ENCODE data around the gene HTR2C.

Gene HTR2C

DNA sequence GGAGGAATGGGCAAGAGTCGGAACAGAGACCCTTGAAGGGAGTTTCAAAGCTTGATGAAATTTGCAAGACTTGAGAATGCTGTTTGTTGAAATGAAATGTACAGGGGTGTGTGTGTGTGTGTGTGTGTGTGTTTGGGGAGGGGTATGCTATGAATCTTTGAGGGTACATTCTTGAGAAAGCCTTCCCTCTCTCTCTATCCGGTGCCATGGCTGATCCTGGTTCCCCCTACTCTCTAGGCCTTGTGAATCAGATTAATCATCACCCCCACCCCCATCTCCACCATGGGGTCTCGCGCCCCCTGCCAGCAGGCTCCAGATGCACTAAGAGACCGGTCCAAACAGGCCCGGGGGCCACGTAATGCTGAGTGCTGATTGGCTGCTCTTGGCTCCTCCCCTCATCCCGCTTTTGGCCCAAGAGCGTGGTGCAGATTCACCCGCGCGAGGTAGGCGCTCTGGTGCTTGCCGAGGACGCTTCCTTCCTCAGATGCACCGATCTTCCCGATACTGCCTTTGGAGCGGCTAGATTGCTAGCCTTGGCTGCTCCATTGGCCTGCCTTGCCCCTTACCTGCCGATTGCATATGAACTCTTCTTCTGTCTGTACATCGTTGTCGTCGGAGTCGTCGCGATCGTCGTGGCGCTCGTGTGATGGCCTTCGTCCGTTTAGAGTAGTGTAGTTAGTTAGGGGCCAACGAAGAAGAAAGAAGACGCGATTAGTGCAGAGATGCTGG lies at the start of gene HTR2C:
Gene HTR2C, plus strand, starts transcription at position 441 of the 729 bp plus-strand sequence. CDS start 142,851 bp downstream, outside the sequence.
- H3K36me3 ChIP-seq (ENCODE audit: control insufficient read depth in 1 of 2, insufficient read depth in 2 of 2, low read length in 2 of 2): no peaks in the 10 kb centered on the region
- H3K4me3 ChIP-seq (ENCODE audit: low read depth in 1 of 2, low read length in 2 of 2): peak within 1 kb of the TSS in 1 of 2 donors; percentile 38
- peaks cover 9% of the 10 kb centered on the region for H3K27me3 ChIP-seq (ENCODE audit: low read depth, low read length)
- no peak within 1 kb of the TSS for H3K27ac ChIP-seq (ENCODE audit: low read length)
- peaks cover 0 to 26% of the 10 kb centered on the region in 2 donors for H3K4me1 ChIP-seq (ENCODE audit: control insufficient read depth in 1 of 2, insufficient read depth in 2 of 2, low read length in 2 of 2)
- no peaks in the 10 kb centered on the region for H3K9me3 ChIP-seq (ENCODE audit: control insufficient read depth in 1 of 2, low read length in 2 of 2)

DNA sequence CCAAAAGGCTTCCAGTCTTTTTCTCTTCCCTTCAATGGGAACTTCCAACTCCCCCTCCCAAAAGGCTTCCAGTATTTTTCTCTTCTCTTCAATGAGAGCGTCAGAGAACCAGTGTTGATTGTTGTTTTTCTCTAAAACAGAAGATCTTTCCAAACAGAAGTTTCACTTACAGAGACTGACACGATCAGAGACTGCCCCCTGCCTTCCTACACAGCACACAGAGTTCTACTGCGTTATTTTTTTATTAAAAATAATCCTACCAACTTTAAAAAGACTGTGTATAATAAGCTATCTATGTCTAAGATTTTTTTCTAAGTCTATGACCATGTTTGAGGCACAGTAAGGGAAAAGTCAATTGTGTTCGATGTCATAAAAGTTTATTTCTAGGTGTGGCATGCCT lies 3.5 kb upstream of the HTR2C start:
- H3K36me3 ChIP-seq (ENCODE audit: control insufficient read depth in 1 of 2, insufficient read depth in 2 of 2, low read length in 2 of 2): no peaks in the 10 kb centered on the region
- peaks cover 0 to 26% of the 10 kb centered on the region in 2 donors for H3K4me1 ChIP-seq (ENCODE audit: control insufficient read depth in 1 of 2, insufficient read depth in 2 of 2, low read length in 2 of 2)
- peaks cover 9% of the 10 kb centered on the region for H3K27me3 ChIP-seq (ENCODE audit: low read depth, low read length)
- H3K27ac ChIP-seq (ENCODE audit: low read length): no peak overlapping the region
- H3K9me3 ChIP-seq (ENCODE audit: control insufficient read depth in 1 of 2, low read length in 2 of 2): no peaks in the 10 kb centered on the region
- H3K4me3 ChIP-seq (ENCODE audit: low read depth in 1 of 2, low read length in 2 of 2): no peak overlapping the region

DNA sequence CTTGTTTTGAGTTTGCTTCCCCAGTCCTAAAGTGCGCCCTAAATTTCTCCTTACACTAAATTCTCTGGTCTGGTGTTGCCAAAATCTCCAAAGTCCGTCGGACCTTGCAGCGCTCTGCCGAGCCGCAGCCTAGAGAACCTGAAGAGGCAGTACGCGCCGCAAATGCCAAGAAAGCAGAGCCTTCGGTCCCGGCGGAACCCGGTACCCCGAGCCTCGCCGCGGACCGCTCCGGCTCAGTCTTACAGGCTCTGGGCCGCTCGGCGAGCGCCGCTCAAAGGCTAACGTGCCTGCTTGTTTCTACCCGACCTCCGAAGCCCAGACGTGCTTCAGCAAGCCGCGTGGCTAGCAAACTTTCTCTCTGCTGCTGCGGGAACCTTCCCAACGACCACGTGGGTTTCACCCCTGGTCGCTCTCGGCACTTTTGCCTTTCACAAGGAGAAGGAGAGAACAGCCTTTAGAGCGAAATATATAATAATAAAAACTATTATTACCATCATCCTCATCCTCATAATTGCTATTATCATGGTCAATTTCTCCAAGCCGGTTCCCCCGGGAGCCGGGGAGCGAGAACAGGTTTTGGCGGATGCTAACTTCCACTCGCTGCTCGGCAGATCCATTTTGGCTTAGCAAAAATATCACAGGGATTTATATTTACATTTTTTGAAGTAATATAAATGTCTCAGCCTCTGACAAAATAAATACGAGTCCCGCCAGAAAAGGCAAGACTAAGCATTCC lies 2.2 kb upstream of the HTR2C start:
- Histone ChIP-seq H3K27me3 (ENCODE audit: low read depth, low read length) (peaks cover 9% of the 10 kb centered on the region), H3K4me3 (ENCODE audit: low read depth in 1 of 2, low read length in 2 of 2) (peak overlapping the region in 1 of 2 donors; percentile 40), H3K9me3 (ENCODE audit: control insufficient read depth in 1 of 2, low read length in 2 of 2) (no peaks in the 10 kb centered on the region), H3K4me1 (ENCODE audit: control insufficient read depth in 1 of 2, insufficient read depth in 2 of 2, low read length in 2 of 2) (peaks cover 0 to 26% of the 10 kb centered on the region in 2 donors), H3K36me3 (ENCODE audit: control insufficient read depth in 1 of 2, insufficient read depth in 2 of 2, low read length in 2 of 2) (no peaks in the 10 kb centered on the region), H3K27ac (ENCODE audit: low read length) (no peak overlapping the region)

DNA sequence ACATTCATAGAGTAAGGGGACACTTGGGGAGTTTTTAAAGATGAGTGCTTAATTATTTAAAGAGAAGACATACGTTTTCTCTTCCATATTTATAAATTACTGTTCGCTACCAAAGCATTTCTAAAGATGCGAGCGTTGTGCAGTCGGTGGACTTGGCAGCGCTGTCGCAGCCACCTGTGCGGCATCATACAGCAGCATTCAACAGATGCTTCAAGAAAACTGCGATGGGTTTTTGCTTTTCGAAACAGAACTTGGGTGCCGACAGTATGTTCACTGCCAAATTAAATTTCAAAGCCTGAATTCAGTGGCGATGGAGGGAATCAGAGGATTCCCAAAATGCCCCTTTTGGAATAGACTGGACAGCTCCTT lies 1.6 kb upstream of the HTR2C start:
- Histone ChIP-seq H3K27me3 (ENCODE audit: low read depth, low read length) (peaks cover 9% of the 10 kb centered on the region), H3K36me3 (ENCODE audit: control insufficient read depth in 1 of 2, insufficient read depth in 2 of 2, low read length in 2 of 2) (no peaks in the 10 kb centered on the region), H3K27ac (ENCODE audit: low read length) (no peak overlapping the region), H3K4me3 (ENCODE audit: low read depth in 1 of 2, low read length in 2 of 2) (no peak overlapping the region), H3K4me1 (ENCODE audit: control insufficient read depth in 1 of 2, insufficient read depth in 2 of 2, low read length in 2 of 2) (peaks cover 0 to 26% of the 10 kb centered on the region in 2 donors), H3K9me3 (ENCODE audit: control insufficient read depth in 1 of 2, low read length in 2 of 2) (no peaks in the 10 kb centered on the region)

DNA sequence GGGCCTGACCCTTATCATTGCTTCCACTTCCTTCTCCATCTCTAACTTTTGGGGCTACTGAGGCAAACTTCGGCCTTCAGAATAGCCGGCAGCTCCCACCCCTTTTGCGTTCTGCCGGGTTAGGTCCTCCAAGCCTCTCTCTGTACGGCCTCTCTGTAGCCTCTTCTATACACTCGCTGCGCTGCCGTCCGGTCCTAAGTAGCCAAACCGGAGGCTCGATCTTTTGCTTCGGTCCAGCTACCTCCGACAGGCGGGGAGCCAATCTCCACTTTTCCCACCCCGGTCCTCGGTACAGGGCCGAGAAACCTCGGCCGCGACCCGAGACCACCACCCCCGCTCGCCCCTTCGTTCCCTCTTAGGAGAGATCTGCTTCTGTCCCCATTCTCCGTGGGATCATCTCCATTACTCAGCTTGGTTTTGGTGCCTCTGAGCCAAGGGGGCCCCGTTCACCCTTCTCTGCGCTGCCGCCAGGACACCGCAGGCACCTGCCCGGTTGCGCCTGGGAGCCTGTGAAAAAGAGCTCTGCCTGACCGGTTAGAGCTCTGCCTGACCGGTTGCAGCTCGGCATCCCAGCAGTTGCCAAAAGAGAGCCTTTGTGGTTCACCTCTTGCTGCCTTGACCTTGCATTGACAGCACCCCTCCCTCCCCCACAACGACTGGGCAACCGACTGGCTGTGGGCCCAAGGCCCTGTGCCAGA lies 1.0 kb upstream of the HTR2C start:
- H3K36me3 ChIP-seq (ENCODE audit: control insufficient read depth in 1 of 2, insufficient read depth in 2 of 2, low read length in 2 of 2): no peaks in the 10 kb centered on the region
- H3K27me3 ChIP-seq (ENCODE audit: low read depth, low read length): peaks cover 9% of the 10 kb centered on the region
- no peaks in the 10 kb centered on the region for H3K9me3 ChIP-seq (ENCODE audit: control insufficient read depth in 1 of 2, low read length in 2 of 2)
- H3K27ac ChIP-seq (ENCODE audit: low read length): no peak overlapping the region
- peaks cover 0 to 26% of the 10 kb centered on the region in 2 donors for H3K4me1 ChIP-seq (ENCODE audit: control insufficient read depth in 1 of 2, insufficient read depth in 2 of 2, low read length in 2 of 2)
- H3K4me3 ChIP-seq (ENCODE audit: low read depth in 1 of 2, low read length in 2 of 2): no peak overlapping the region

DNA sequence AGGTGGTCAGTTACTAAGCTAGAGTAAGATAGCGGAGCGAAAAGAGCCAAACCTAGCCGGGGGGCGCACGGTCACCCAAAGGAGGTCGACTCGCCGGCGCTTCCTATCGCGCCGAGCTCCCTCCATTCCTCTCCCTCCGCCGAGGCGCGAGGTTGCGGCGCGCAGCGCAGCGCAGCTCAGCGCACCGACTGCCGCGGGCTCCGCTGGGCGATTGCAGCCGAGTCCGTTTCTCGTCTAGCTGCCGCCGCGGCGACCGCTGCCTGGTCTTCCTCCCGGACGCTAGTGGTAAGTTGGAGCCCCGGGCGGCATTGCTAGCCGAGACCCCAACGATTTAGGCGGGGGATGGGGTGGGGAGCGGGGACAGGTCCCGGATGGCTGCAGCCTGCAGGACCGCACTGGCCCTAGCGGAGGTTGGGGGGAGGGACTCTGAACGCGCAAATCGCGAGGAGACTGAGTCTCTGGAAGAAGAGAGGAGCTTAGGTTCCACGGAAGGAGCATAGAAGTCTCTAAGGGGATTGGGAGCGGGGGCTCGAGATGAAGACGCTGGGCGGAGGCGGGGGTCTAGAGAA lies 573 bp downstream of the HTR2C start:
- Histone ChIP-seq H3K4me3 (ENCODE audit: low read depth in 1 of 2, low read length in 2 of 2) (peak overlapping the region in 1 of 2 donors; percentile 38), H3K27ac (ENCODE audit: low read length) (no peak overlapping the region), H3K36me3 (ENCODE audit: control insufficient read depth in 1 of 2, insufficient read depth in 2 of 2, low read length in 2 of 2) (no peaks in the 10 kb centered on the region), H3K9me3 (ENCODE audit: control insufficient read depth in 1 of 2, low read length in 2 of 2) (no peaks in the 10 kb centered on the region), H3K4me1 (ENCODE audit: control insufficient read depth in 1 of 2, insufficient read depth in 2 of 2, low read length in 2 of 2) (peaks cover 0 to 26% of the 10 kb centered on the region in 2 donors), H3K27me3 (ENCODE audit: low read depth, low read length) (peaks cover 9% of the 10 kb centered on the region)

DNA sequence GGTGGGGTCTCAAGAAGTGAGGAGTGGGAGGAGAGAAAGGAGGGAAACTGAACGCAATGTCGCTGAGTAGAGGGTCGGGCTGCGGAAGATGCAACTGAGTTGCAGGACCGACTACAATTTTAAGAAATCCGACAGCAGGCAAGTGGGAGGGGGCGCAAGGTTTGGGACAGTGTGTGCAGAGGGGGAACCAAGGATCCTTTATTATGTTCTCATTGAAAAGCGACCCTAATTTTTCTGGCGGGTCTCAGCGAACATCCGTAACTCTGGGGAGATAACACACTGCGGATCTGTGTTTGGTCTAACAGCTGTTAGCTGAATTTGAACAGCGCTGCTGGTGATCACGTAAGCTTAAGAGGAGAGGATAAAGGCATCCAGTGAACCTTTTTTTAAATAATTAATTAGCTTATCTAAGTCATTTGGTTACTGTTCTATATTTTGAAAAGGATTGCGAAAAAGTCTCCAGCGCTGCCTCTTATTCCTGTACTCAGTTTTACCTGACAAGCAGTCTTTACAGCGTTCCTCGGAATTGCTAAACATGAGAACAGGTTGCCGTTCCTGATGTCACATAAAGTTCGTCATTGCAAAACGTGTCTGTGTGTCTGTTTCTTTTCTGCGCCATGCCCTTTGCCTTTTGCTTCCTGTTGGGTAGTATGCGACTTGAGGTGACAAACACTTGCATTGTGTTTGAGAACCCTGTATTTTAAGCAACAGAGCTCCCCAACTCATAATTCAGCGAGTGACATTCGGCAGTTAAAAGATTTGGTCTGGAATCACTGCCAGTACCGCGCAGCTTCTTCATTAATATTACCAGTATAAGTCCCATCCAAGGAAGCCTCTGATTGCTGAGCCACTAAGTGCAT lies 1.3 kb downstream of the HTR2C start:
- H3K36me3 ChIP-seq (ENCODE audit: control insufficient read depth in 1 of 2, insufficient read depth in 2 of 2, low read length in 2 of 2): no peaks in the 10 kb centered on the region
- H3K4me3 ChIP-seq (ENCODE audit: low read depth in 1 of 2, low read length in 2 of 2): peak overlapping the region in 1 of 2 donors; percentile 38
- H3K27me3 ChIP-seq (ENCODE audit: low read depth, low read length): peaks cover 9% of the 10 kb centered on the region

DNA sequence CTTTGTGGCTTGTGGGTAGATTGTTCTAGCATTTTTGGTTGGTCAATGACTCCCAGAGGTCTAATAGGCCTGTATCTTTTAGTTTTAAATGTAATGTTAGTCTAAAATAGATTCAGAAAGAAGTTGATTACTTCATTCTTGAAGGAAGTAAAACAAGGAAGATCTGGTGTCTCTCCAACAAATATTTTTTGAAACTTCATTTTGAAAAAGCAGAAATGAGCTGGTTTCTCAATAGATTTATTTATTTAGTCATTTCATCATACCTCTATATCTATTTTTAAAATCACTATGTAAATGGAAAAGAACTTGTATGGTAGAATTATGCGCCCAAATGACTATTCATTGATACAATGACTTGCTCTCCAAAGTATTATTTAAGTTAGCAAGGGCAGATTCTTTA lies 7.2 kb downstream of the HTR2C start:
- Histone ChIP-seq H3K9me3 (ENCODE audit: control insufficient read depth in 1 of 2, low read length in 2 of 2) (no peaks in the 10 kb centered on the region), H3K4me1 (ENCODE audit: control insufficient read depth in 1 of 2, insufficient read depth in 2 of 2, low read length in 2 of 2) (no peaks in the 10 kb centered on the region), H3K27me3 (ENCODE audit: low read depth, low read length) (no peaks in the 10 kb centered on the region), H3K27ac (ENCODE audit: low read length) (no peak overlapping the region), H3K4me3 (ENCODE audit: low read depth in 1 of 2, low read length in 2 of 2) (no peak overlapping the region), H3K36me3 (ENCODE audit: control insufficient read depth in 1 of 2, insufficient read depth in 2 of 2, low read length in 2 of 2) (no peaks in the 10 kb centered on the region)

More for the DNA sequence above, 1.3 kb downstream of the HTR2C start:
- no peaks in the 10 kb centered on the region for H3K9me3 ChIP-seq (ENCODE audit: control insufficient read depth in 1 of 2, low read length in 2 of 2)
- no peak overlapping the region for H3K27ac ChIP-seq (ENCODE audit: low read length)
- H3K4me1 ChIP-seq (ENCODE audit: control insufficient read depth in 1 of 2, insufficient read depth in 2 of 2, low read length in 2 of 2): peaks cover 0 to 26% of the 10 kb centered on the region in 2 donors

DNA sequence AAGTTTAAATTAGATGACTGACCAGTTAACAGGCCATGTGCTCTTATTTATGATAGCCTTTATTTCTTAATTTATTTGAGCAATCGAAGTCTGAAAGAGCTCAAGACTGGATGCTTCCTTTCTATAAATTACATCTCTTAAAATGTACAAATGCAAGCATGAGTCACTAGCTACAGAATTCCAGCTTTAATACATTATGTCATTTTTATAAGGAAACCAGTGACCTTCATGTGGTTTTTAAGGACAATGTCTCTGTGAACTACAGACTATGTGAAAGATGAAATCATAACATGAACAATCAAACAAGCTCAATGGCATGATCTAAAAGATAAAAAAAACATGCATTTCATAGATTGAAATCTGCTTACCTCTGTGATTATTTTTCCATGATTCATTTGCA lies 15.4 kb downstream of the HTR2C start:
- no peak overlapping the region for H3K27ac ChIP-seq (ENCODE audit: low read length)
- no peaks in the 10 kb centered on the region for H3K27me3 ChIP-seq (ENCODE audit: low read depth, low read length)
- H3K4me3 ChIP-seq (ENCODE audit: low read depth in 1 of 2, low read length in 2 of 2): no peak overlapping the region
- no peaks in the 10 kb centered on the region for H3K9me3 ChIP-seq (ENCODE audit: control insufficient read depth in 1 of 2, low read length in 2 of 2)
- H3K36me3 ChIP-seq (ENCODE audit: control insufficient read depth in 1 of 2, insufficient read depth in 2 of 2, low read length in 2 of 2): no peaks in the 10 kb centered on the region
- no peaks in the 10 kb centered on the region for H3K4me1 ChIP-seq (ENCODE audit: control insufficient read depth in 1 of 2, insufficient read depth in 2 of 2, low read length in 2 of 2)

DNA sequence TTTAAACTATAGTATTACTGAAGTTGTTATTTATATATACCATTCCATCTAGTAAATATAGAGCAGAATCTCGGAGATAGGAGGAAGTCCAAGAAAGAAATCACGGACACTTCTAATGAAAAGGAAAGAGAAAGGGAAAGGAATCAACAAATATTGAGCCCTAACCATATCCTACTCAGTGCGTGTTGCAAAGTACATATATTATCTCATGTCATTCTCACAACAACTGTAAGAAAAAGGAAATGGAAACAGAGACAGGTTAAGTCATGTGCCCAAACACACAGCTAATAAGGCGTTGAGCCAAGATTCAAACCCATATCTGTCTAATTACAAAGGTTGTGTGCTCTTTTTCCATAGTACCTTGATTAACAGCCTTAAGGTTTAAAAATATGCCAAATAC lies 16.0 kb downstream of the HTR2C start:
- Histone ChIP-seq H3K27me3 (ENCODE audit: low read depth, low read length) (no peaks in the 10 kb centered on the region), H3K4me3 (ENCODE audit: low read depth in 1 of 2, low read length in 2 of 2) (no peak overlapping the region), H3K36me3 (ENCODE audit: control insufficient read depth in 1 of 2, insufficient read depth in 2 of 2, low read length in 2 of 2) (no peaks in the 10 kb centered on the region), H3K4me1 (ENCODE audit: control insufficient read depth in 1 of 2, insufficient read depth in 2 of 2, low read length in 2 of 2) (no peaks in the 10 kb centered on the region), H3K9me3 (ENCODE audit: control insufficient read depth in 1 of 2, low read length in 2 of 2) (no peaks in the 10 kb centered on the region), H3K27ac (ENCODE audit: low read length) (no peak overlapping the region)
